ENCODE measurements around the gene PANK4. TPM values are rescaled to one million over a fixed set of nuclear protein-coding genes. Genes with fewer than 3 reads are reported as not detected.

The PANK4 gene
- total and polyA plus RNA-seq, 10 of the 15 experiments (the other 5 are each of a cell fraction or from before 2014, with no cell fraction given): 0.35 to 38.0 (median 18.6) TPM

GRCh38 chr1:2537784-2538115 is 11.4 kb upstream of the PANK4 start:
- CTCF ChIA-PET: no interaction called here
- Histone ChIP-seq H3K79me2 (ENCODE audit: control insufficient read depth, insufficient read depth, low read length) (no peaks in the 10 kb centered on the region), H3K9ac (ENCODE audit: control insufficient read depth, insufficient read depth, low read length) (no peak overlapping the region), H3K4me3 (no peak overlapping the region), H2AFZ (ENCODE audit: control insufficient read depth, low read depth, low read length) (no peak overlapping the region), H3K27ac (ENCODE audit: control insufficient read depth, insufficient read depth) (no peak overlapping the region), H3K4me1 (ENCODE audit: control insufficient read depth, insufficient read depth, low read length) (peaks cover 7% of the 10 kb centered on the region; the same call in 1 of the 2 replicates), H3K36me3 (ENCODE audit: control insufficient read depth in 2 of 2, insufficient read depth in 2 of 2, low read length in 1 of 2) (no peaks in the 10 kb centered on the region), H3K27me3 (replicated peaks in 1 of 2; ENCODE audit: control insufficient read depth in 2 of 2, insufficient read depth in 2 of 2, low read length in 1 of 2) (no peaks in the 10 kb centered on the region; a peak in 2 of 4 replicates), H4K20me1 (ENCODE audit: control insufficient read depth, insufficient read depth) (no peaks in the 10 kb centered on the region), H3K9me3 (replicated peaks; ENCODE audit: control insufficient read depth, insufficient read depth, low read length) (no peaks in the 10 kb centered on the region), H3K4me2 (ENCODE audit: control insufficient read depth, insufficient read depth) (no peak overlapping the region)
- in situ Hi-C loops (cut with MboI): no loop called here
- TF ChIP-seq HSF1 (IDR thresholded peaks at IDR 0.05; ENCODE audit: low read depth, low read length) (no peak), NFYA (IDR thresholded peaks at IDR 0.05; ENCODE audit: borderline replicate concordance, low read depth, low read length) (no peak), BCLAF1 (IDR thresholded peaks at IDR 0.05) (no peak), ATF2 (IDR thresholded peaks at IDR 0.05; ENCODE audit: low read length) (no peak)
- no peak for FAIRE-seq
- no peak for ATAC-seq
- intact Hi-C loops (cut with micrococcal nuclease; ENCODE audit: unreplicated experiment): no loop called here
- WGBS (ENCODE audit: insufficient coverage, insufficient replicate concordance, low lambda C conversion rate, missing lambda C conversion rate): 13% methylated on average over 9 of the region's 9 CpGs
- RAD21 ChIA-PET (ENCODE audit: unreplicated experiment): no interaction called here
- DNase-seq (ENCODE audit: low read depth, low spot score): no peak
- SMC1A ChIA-PET (ENCODE audit: uncharacterized antibody, unreplicated experiment): no interaction called here
- BruUV-seq (replicated peaks): no TSS peak
- POLR2A ChIA-PET: no interaction called here

Data from GM12878 (cell line).